CD4-positive, alpha-beta T cell (primary cell): ENCODE data around the gene RANBP10. TPM values are rescaled to one million over a fixed set of nuclear protein-coding genes. Genes with fewer than 3 reads are reported as not detected.

ENCODE experiments used
- ATAC-seq: fragments of 200-7000 bp; cut with Tn5 transposase; one replicate; pipeline ENCODE4 v1.10.0; 2022; ENCODE audit warnings: mild to moderate bottlenecking; ENCODE audit not compliant: poor library complexity
- CTCF ChIA-PET: fragments of 350-600 bp; sonication (Branson Sonifier 250); formaldehyde crosslinking; loops from one replicate; lab custom pipeline; 2021; ENCODE audit warnings: antibody characterized with exemption, inconsistent platforms; lab: Charles Lee
- POLR2A ChIA-PET: fragments of 350-600 bp; sonication (Branson Sonifier 250); formaldehyde crosslinking; loops from one replicate; lab custom pipeline; 2021; ENCODE audit warnings: antibody characterized with exemption, inconsistent platforms; lab: Charles Lee
- DNase-seq, 14 experiments: peaks; one replicate each; pipeline ENCODE4 v3.0.0-alpha.2; 2013 to 2020; ENCODE audit warnings: mixed read lengths in 2 of 14
- H3K27ac ChIP-seq, 2 donors: one replicate each; pipeline versions ENCODE4 v1.5.1 to v1.7.0; 2013; ENCODE audit warnings: low read length in 2 of 2, low read depth in 1 of 2, mild to moderate bottlenecking in 1 of 2
- H3K27me3 ChIP-seq, 2 experiments: 1 replicate in 1 of 2; 2 replicates in 1 of 2; pipeline versions ENCODE4 v1.6.1 to v1.7.0; 2013; ENCODE audit warnings: low read length in 2 of 2, control low read depth in 1 of 2, mild to moderate bottlenecking in 1 of 2, moderate library complexity in 1 of 2; ENCODE audit not compliant: insufficient read depth in 2 of 2, control insufficient read depth in 1 of 2
- H3K36me3 ChIP-seq: one replicate; pipeline ENCODE4 v1.6.1; 2013; ENCODE audit warnings: low read length, control low read depth; ENCODE audit not compliant: insufficient read depth
- H3K4me1 ChIP-seq: one replicate; pipeline ENCODE4 v1.6.1; 2013; ENCODE audit warnings: low read length, control low read depth; ENCODE audit not compliant: insufficient read depth
- H3K4me3 ChIP-seq: one replicate; pipeline ENCODE4 v1.5.1; 2013; ENCODE audit warnings: mild to moderate bottlenecking, low read length, moderate library complexity
- H3K9me3 ChIP-seq, 2 experiments: 1 replicate in 1 of 2; 2 replicates in 1 of 2; pipeline versions ENCODE4 v1.6.1 to v1.7.0; 2013; ENCODE audit warnings: low read length in 2 of 2, mild to moderate bottlenecking in 2 of 2, control low read depth in 1 of 2, moderate library complexity in 1 of 2; ENCODE audit not compliant: control insufficient read depth in 1 of 2, insufficient read depth in 1 of 2
- H3K27ac Mint-ChIP-seq: one replicate; pipeline ENCODE4 v1.8.0; 2020; ENCODE audit warnings: mixed read lengths
- H3K27me3 Mint-ChIP-seq: one replicate; pipeline ENCODE4 v1.8.0; 2021; ENCODE audit warnings: mixed read lengths
- H3K36me3 Mint-ChIP-seq: one replicate; pipeline ENCODE4 v1.8.0; 2021; ENCODE audit warnings: low read depth, mixed read lengths
- H3K4me1 Mint-ChIP-seq: one replicate; pipeline ENCODE4 v1.8.0; 2021; ENCODE audit warnings: low read depth, mixed read lengths
- H3K4me3 Mint-ChIP-seq: one replicate; pipeline ENCODE4 v1.8.0; 2020; ENCODE audit warnings: mild to moderate bottlenecking, mixed read lengths
- H3K9me3 Mint-ChIP-seq: one replicate; pipeline ENCODE4 v1.8.0; 2020; ENCODE audit warnings: mixed read lengths
- intact Hi-C, 2 experiments: fragments of 100-400 bp; cut with DNase I in 1 of 2; cut with micrococcal nuclease in 1 of 2; formaldehyde crosslinking; loops; one replicate each; pipeline versions ENCODE4 v1.15.1 to v1.9.0; 2023 to 2025; cut with DNase I, micrococcal nuclease
- total RNA-seq, 174 experiments: library from RNA in 2 of 174; stranded (reverse) in 2 of 174; gene quantifications; one replicate each; pipeline ENCODE4 v1.2.3 and lab custom pipeline; 2021 to 2026
- TF ChIP-seq, protein P1 (sequence below): fragments of 200-600 bp; IDR thresholded peaks from one replicate; pipeline ENCODE4 v1.8.0; 2022; ENCODE audit warnings: antibody characterized with exemption, mild to moderate bottlenecking

Gene RANBP10
- total RNA-seq, 2 experiments from 2014 or later, result 12.0 to 13.6 TPM

DNA sequence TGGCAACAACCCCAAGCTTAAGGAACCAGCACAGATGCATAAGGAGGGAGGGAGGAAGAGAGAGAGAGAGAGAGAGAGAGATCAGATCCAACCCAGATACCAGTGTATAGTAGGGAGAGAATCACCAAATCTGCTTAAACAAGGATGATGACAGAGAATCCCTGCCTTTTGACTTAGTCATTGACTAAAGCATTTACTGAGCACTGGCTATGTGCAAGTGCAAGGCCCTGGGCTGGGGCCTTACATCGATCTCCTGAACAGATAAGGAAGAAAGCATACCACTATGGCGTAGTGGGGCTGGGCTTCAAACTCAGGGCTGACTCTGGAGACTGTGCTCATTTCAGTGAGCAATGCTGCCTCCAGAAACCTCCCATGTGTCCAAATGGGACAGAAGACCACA, 16.2 kb upstream of the RANBP10 start:
- no peak overlapping the region for H3K4me3 ChIP-seq
- H3K27me3 Mint-ChIP-seq, result no peaks in the 10 kb centered on the region
- no peak overlapping the region for H3K27ac ChIP-seq
- TF ChIP-seq, protein P1, sequence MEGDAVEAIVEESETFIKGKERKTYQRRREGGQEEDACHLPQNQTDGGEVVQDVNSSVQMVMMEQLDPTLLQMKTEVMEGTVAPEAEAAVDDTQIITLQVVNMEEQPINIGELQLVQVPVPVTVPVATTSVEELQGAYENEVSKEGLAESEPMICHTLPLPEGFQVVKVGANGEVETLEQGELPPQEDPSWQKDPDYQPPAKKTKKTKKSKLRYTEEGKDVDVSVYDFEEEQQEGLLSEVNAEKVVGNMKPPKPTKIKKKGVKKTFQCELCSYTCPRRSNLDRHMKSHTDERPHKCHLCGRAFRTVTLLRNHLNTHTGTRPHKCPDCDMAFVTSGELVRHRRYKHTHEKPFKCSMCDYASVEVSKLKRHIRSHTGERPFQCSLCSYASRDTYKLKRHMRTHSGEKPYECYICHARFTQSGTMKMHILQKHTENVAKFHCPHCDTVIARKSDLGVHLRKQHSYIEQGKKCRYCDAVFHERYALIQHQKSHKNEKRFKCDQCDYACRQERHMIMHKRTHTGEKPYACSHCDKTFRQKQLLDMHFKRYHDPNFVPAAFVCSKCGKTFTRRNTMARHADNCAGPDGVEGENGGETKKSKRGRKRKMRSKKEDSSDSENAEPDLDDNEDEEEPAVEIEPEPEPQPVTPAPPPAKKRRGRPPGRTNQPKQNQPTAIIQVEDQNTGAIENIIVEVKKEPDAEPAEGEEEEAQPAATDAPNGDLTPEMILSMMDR, result no peak
- H3K27me3 ChIP-seq, result no peaks in the 10 kb centered on the region
- ATAC-seq (no peak), DNase-seq (no peak)
- no peaks in the 10 kb centered on the region for H3K4me1 ChIP-seq
- no peaks in the 10 kb centered on the region for H3K9me3 ChIP-seq
- H3K4me1 Mint-ChIP-seq, result no peaks in the 10 kb centered on the region
- H3K27ac Mint-ChIP-seq, result no peak overlapping the region
- no peak overlapping the region for H3K4me3 Mint-ChIP-seq
- no peaks in the 10 kb centered on the region for H3K36me3 Mint-ChIP-seq
- CTCF ChIA-PET, result no interaction called here
- peaks cover 6% of the 10 kb centered on the region for H3K36me3 ChIP-seq
- H3K9me3 Mint-ChIP-seq, result no peaks in the 10 kb centered on the region
- POLR2A ChIA-PET, result no interaction called here
- intact Hi-C loops, result no loop called here

DNA sequence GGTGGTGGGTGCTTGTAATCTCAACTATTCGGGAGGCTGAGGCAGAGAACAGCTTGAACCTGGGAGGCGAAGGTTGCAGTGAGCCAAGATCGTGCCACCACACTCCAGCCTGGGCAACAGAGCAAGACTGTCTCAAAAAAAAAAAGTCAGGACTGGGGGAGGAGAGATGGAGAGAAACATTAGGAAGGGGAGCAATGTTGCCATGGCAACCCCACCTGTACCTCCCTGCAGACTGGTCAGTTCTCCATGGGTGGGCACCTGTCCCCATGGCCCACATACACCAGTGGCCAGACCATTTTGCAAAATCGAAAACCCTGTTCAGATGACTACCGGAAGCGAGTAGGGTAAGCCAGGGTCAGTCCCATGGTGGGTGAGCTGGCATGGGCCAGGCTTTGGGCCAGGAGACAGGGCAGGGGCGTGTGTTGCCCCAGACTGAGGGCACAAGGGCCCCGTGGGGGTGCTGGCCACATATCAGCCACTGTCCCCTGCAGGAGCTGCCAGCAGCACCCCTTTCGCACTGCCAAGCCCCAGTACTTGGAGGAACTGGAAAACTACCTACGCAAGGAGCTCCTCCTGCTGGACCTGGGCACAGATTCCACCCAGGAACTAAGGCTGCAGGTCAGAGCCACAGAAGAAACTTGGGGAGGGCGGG, 14.4 kb upstream of the RANBP10 start:
- ChIA-PET POLR2A (no interaction called here), CTCF (interaction anchor here (1.5 kb wide), 1 partner anchor 108 kb away, joined by 3 read pairs; no protein-coding TSS in a partner anchor)
- Histone ChIP-seq H3K4me1 (peaks cover 7% of the 10 kb centered on the region), H3K27me3 (no peaks in the 10 kb centered on the region), H3K27ac (no peak overlapping the region), H3K4me3 (no peak overlapping the region), H3K9me3 (no peaks in the 10 kb centered on the region), H3K36me3 (no peaks in the 10 kb centered on the region)
- ATAC-seq, result no peak
- H3K36me3 Mint-ChIP-seq, result no peaks in the 10 kb centered on the region
- no peak overlapping the region for H3K4me3 Mint-ChIP-seq
- H3K9me3 Mint-ChIP-seq, result no peaks in the 10 kb centered on the region
- no peak overlapping the region for H3K27ac Mint-ChIP-seq
- TF ChIP-seq, protein P1, result no peak
- DNase-seq, result no peak
- no peaks in the 10 kb centered on the region for H3K27me3 Mint-ChIP-seq
- intact Hi-C loops, result no loop called here
- peaks cover 7% of the 10 kb centered on the region for H3K4me1 Mint-ChIP-seq

DNA sequence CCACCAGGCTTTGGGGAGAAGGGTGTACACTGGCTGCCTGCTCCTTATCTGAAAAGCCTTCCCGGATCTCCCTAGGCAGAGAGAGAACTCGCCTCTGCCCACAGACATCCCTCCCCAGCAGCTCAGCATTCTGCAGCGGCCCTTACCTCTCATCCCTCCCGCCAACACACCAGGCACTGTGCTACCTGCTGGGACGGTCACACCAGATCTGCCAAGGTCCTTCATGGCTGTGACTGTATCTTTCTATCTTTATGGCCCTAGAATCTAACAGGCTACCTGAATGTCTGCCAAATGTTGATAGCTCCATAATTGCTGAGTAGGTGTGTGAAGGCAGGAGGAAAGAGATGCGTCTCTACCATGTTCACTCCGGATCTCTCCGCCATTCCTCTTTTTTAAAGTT, 8.2 kb upstream of the RANBP10 start:
- DNase-seq (no peak), ATAC-seq (no peak)
- no peaks in the 10 kb centered on the region for H3K27me3 ChIP-seq
- H3K27ac ChIP-seq, result no peak overlapping the region
- Mint-ChIP-seq H3K27me3 (no peaks in the 10 kb centered on the region), H3K4me1 (peaks cover 7% of the 10 kb centered on the region), H3K36me3 (no peaks in the 10 kb centered on the region), H3K4me3 (no peak overlapping the region), H3K27ac (no peak overlapping the region), H3K9me3 (no peaks in the 10 kb centered on the region)
- TF ChIP-seq, protein P1, result no peak
- no peak overlapping the region for H3K4me3 ChIP-seq
- ChIA-PET POLR2A (no interaction called here), CTCF (interaction anchor here (1.3 kb wide), 1 partner anchor 128 kb away, joined by 6 read pairs; no protein-coding TSS in a partner anchor)
- intact Hi-C loops, result loop anchor here in 1 of 2 experiments (2.0 kb wide), 1 partner anchor 114 kb away; no protein-coding TSS in a partner anchor
- peaks cover 7% of the 10 kb centered on the region for H3K4me1 ChIP-seq
- H3K36me3 ChIP-seq, result no peaks in the 10 kb centered on the region
- H3K9me3 ChIP-seq, result no peaks in the 10 kb centered on the region
